NB4 (cell line): ENCODE data around the gene ZNF569.
A peak's percentile ranks its signal among the peaks of the same experiment; 100 is the strongest.
"Not testable (repeated sequence)": the region's sequence is repeated elsewhere in the genome, so short reads cannot be mapped to it uniquely, and the experiment has no call there.

ENCODE experiments used
- DNase-seq: peaks from one replicate; pipeline ENCODE4 v3.0.0; 2010; ENCODE audit warnings: low read depth
- H3K4me3 ChIP-seq: one replicate; pipeline ENCODE4 v1.5.1; 2011; ENCODE audit warnings: mild to moderate bottlenecking, low read depth, low read length, moderate library complexity
- MYC ChIP-seq: IDR thresholded peaks from 2 replicates; pipeline ENCODE4 v1.6.1; 2011; ENCODE audit warnings: low read depth, low read length
- POLR2A ChIP-seq: IDR thresholded peaks from 2 replicates; pipeline ENCODE4 v1.6.1; 2011; ENCODE audit warnings: mild to moderate bottlenecking; ENCODE audit not compliant: insufficient read length; ENCODE audit errors: extremely low read depth
- TF ChIP-seq, protein P1 (sequence below): IDR thresholded peaks from one replicate; pipeline ENCODE4 v1.5.1; 2012; ENCODE audit warnings: low read depth, low read length
- TF ChIP-seq, protein P2 (sequence below): IDR thresholded peaks from 2 replicates; pipeline ENCODE4 v1.6.1; 2011; ENCODE audit warnings: low read depth, low read length

Gene ZNF569

GRCh38 chr19:37389234-37389633 lies 78.0 kb downstream of the ZNF569 start:
- no peak overlapping the region for H3K4me3 ChIP-seq
- no peak for DNase-seq
- no peak for TF ChIP-seq POLR2A
- no peak for TF ChIP-seq MYC
- TF ChIP-seq, protein P1, sequence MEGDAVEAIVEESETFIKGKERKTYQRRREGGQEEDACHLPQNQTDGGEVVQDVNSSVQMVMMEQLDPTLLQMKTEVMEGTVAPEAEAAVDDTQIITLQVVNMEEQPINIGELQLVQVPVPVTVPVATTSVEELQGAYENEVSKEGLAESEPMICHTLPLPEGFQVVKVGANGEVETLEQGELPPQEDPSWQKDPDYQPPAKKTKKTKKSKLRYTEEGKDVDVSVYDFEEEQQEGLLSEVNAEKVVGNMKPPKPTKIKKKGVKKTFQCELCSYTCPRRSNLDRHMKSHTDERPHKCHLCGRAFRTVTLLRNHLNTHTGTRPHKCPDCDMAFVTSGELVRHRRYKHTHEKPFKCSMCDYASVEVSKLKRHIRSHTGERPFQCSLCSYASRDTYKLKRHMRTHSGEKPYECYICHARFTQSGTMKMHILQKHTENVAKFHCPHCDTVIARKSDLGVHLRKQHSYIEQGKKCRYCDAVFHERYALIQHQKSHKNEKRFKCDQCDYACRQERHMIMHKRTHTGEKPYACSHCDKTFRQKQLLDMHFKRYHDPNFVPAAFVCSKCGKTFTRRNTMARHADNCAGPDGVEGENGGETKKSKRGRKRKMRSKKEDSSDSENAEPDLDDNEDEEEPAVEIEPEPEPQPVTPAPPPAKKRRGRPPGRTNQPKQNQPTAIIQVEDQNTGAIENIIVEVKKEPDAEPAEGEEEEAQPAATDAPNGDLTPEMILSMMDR = no peak
- TF ChIP-seq, protein P2, sequence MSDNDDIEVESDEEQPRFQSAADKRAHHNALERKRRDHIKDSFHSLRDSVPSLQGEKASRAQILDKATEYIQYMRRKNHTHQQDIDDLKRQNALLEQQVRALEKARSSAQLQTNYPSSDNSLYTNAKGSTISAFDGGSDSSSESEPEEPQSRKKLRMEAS = no peak

DNA sequence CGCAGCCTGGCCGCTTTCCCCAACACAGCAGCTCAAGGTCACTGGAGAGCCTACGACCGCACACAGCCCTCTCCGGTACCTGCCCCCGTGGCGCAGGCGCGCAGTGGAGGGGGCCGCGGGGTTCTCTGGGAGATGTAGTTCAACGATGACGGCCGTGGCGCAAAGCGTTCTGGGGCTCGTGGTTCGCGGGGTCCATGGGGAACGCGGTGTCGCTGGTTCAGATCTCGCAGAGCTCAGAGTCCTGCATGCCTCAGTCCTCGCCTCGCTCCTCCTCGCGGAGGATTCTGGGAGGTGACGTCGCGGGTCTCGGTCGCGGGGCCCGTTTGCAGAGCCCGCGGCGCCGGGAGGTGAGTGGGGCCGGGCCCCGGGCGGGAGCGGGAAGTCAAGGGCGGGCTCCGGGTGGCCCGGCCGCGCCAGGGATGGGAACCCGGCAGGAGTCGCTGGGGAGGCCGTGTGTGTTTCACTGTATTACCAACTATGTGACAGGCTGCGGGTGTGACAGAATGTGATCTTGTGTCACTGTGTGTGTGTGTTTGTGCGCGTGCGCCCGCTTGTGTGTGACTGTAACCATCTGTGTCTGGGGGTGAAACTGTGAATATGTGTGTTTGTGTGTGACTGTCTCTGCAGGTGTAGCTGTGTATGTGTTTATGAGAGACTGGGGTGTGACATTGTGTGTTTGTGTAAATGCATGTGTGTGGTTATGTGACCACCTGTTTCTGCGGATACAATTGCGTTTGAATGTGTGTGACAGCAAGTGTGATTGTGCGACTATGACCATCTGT lies 96.2 kb downstream of the ZNF569 start, which contains the start of gene ZNF527:
Gene ZNF527, plus strand, starts transcription at position 220 of the 782 bp plus-strand sequence. CDS start 3,100 bp downstream, outside the sequence.
- peak within 1 kb of the TSS; percentile 93 for H3K4me3 ChIP-seq
- peak; percentile 95 for DNase-seq
- TF ChIP-seq POLR2A (peak; percentile 31), MYC (0 out of 2 replicates have a peak, but pooled peaks have one; percentile 77)
- TF ChIP-seq, protein P2 = peak; percentile 16; the same call in 1 of the 2 replicates
- TF ChIP-seq, protein P1 = no peak

- H3K4me3 ChIP-seq = peak overlapping the region; percentile 67
- not testable (repeated sequence) for DNase-seq
These were observed 96.8 kb downstream of the ZNF569 start for GRCh38 chr19:37370386-37370879.

DNA sequence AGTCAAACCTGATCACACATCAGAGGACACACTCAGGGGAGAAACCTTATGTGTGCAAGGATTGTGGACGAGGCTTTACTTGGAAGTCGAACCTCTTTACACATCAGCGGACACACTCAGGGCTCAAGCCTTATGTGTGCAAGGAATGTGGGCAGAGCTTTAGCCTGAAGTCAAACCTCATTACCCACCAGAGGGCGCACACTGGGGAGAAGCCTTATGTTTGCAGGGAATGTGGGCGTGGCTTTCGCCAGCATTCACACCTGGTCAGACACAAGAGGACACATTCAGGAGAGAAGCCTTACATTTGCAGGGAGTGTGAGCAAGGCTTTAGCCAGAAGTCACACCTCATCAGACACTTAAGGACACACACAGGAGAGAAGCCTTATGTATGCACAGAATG lies 104.5 kb downstream of the ZNF569 start:
- no peak overlapping the region for H3K4me3 ChIP-seq
- peak; percentile 4 for DNase-seq
- TF ChIP-seq, protein P1 = no peak
- TF ChIP-seq, protein P2 = no peak
- no peak for TF ChIP-seq MYC
- no peak for TF ChIP-seq POLR2A

GRCh38 chr19:37361994-37362393 lies 105.2 kb downstream of the ZNF569 start:
- no peak for DNase-seq
- no peak overlapping the region for H3K4me3 ChIP-seq
- TF ChIP-seq, protein P2 = no peak
- no peak for TF ChIP-seq POLR2A
